Erythroblast (primary cell): ENCODE results near the gene MNS1.

ENCODE experiments used
- GATA1 ChIP-seq: IDR thresholded peaks from 2 replicates; pipeline ENCODE4 v1.6.1; 2011; ENCODE audit warnings: low read depth, mild to moderate bottlenecking, control low read depth, low read length, moderate library complexity
- POLR2A ChIP-seq: IDR thresholded peaks from 2 replicates; pipeline ENCODE4 v1.6.1; 2011; ENCODE audit warnings: mild to moderate bottlenecking, low read length

- no peak for TF ChIP-seq POLR2A
- no peak for TF ChIP-seq GATA1
These were observed 81.9 kb downstream of the MNS1 start for GRCh38 chr15:56383010-56383409.
